BLaER1 (cell line): Measurements from ENCODE around the gene MN1.

ENCODE experiments used
- H3K27ac ChIP-seq: shearing (Covaris generic); formaldehyde crosslinking; 2 replicates; pipeline ENCODE4 v1.8.1; 2022
- H3K27me3 ChIP-seq: shearing (Covaris generic); formaldehyde crosslinking; 2 replicates; pipeline ENCODE4 v1.8.1; 2022
- H3K36me3 ChIP-seq: shearing (Covaris generic); formaldehyde crosslinking; 2 replicates; pipeline ENCODE4 v1.8.1; 2022
- H3K4me1 ChIP-seq: shearing (Covaris generic); formaldehyde crosslinking; 2 replicates; pipeline ENCODE4 v1.8.1; 2022
- H3K4me2 ChIP-seq: shearing (Covaris generic); formaldehyde crosslinking; 2 replicates; pipeline ENCODE4 v1.8.1; 2022
- H3K4me3 ChIP-seq: shearing (Covaris generic); formaldehyde crosslinking; 2 replicates; pipeline ENCODE4 v1.8.1; 2022
- H3K9ac ChIP-seq: shearing (Covaris generic); formaldehyde crosslinking; 2 replicates; pipeline ENCODE4 v1.8.1; 2022
- H3K9me3 ChIP-seq: shearing (Covaris generic); formaldehyde crosslinking; 2 replicates; pipeline ENCODE4 v1.8.1; 2022
- H4K20me1 ChIP-seq: shearing (Covaris generic); formaldehyde crosslinking; 2 replicates; pipeline ENCODE4 v1.8.1; 2022
- Cebpa-rat ChIP-seq: shearing (Covaris generic); IDR thresholded peaks from 2 replicates; pipeline ENCODE4 v1.8.1; 2022

The MN1 gene

GRCh38 chr22:27801616-27802345, at the start of gene MN1:
TSS of gene MN1 (minus strand) at chr22:27801756. CDS start at chr22:27800543, 1,213 bp downstream.
- Histone ChIP-seq H3K4me3 (peak within 1 kb of the TSS; percentile 72), H3K9ac (peak within 1 kb of the TSS; percentile 80), H3K4me1 (peaks cover 32% of the 10 kb centered on the region), H3K27ac (peak within 1 kb of the TSS; percentile 73), H4K20me1 (peaks cover 12% of the 10 kb centered on the region; the same call in 1 of the 2 replicates), H3K27me3 (peaks cover 27% of the 10 kb centered on the region), H3K4me2 (peak within 1 kb of the TSS; percentile 79), H3K9me3 (peaks cover 24% of the 10 kb centered on the region), H3K36me3 (peaks cover 14% of the 10 kb centered on the region)
- TF ChIP-seq Cebpa-rat, result no peak

GRCh38 chr22:27850000-27850521, 48.5 kb upstream of the MN1 start:
- H3K9ac ChIP-seq, result no peak overlapping the region
- no peak for TF ChIP-seq Cebpa-rat
- H3K9me3 ChIP-seq, result no peaks in the 10 kb centered on the region
- H4K20me1 ChIP-seq, result peaks cover 22% of the 10 kb centered on the region
- no peak overlapping the region for H3K27ac ChIP-seq
- 0 out of 2 replicates have a peak overlapping the region, but pooled peaks have one; percentile 27 for H3K4me2 ChIP-seq
- no peaks in the 10 kb centered on the region for H3K27me3 ChIP-seq
- peaks cover 88% of the 10 kb centered on the region for H3K36me3 ChIP-seq
- peaks cover 29% of the 10 kb centered on the region for H3K4me1 ChIP-seq
- H3K4me3 ChIP-seq, result no peak overlapping the region

GRCh38 chr22:27848005-27848404, 46.4 kb upstream of the MN1 start:
- Histone ChIP-seq H3K9me3 (no peaks in the 10 kb centered on the region), H3K27me3 (no peaks in the 10 kb centered on the region), H3K4me1 (peaks cover 12% of the 10 kb centered on the region), H4K20me1 (0 out of 2 replicates have a peak, but pooled peaks cover 12% of the 10 kb centered on the region), H3K27ac (no peak overlapping the region), H3K9ac (no peak overlapping the region), H3K4me2 (no peak overlapping the region), H3K4me3 (no peak overlapping the region), H3K36me3 (peaks cover 80% of the 10 kb centered on the region)
- TF ChIP-seq Cebpa-rat, result no peak

- TF ChIP-seq Cebpa-rat, result no peak
- no peak overlapping the region for H3K9ac ChIP-seq
- H3K27ac ChIP-seq, result no peak overlapping the region
- H3K9me3 ChIP-seq, result no peaks in the 10 kb centered on the region
- H3K36me3 ChIP-seq, result peaks cover 72% of the 10 kb centered on the region
- no peak overlapping the region for H3K4me3 ChIP-seq
- peaks cover 12% of the 10 kb centered on the region for H3K4me1 ChIP-seq
- H4K20me1 ChIP-seq, result 0 out of 2 replicates have a peak, but pooled peaks cover 12% of the 10 kb centered on the region
- H3K4me2 ChIP-seq, result no peak overlapping the region
- no peaks in the 10 kb centered on the region for H3K27me3 ChIP-seq
These were observed 45.4 kb upstream of the MN1 start for GRCh38 chr22:27846910-27847309.

GRCh38 chr22:27846248-27846757, 44.7 kb upstream of the MN1 start:
- Histone ChIP-seq H3K4me2 (no peak overlapping the region), H3K27ac (no peak overlapping the region), H3K9ac (no peak overlapping the region), H3K27me3 (no peaks in the 10 kb centered on the region), H4K20me1 (0 out of 2 replicates have a peak, but pooled peaks cover 12% of the 10 kb centered on the region), H3K9me3 (no peaks in the 10 kb centered on the region), H3K4me1 (peaks cover 12% of the 10 kb centered on the region), H3K36me3 (peaks cover 66% of the 10 kb centered on the region), H3K4me3 (no peak overlapping the region)
- TF ChIP-seq Cebpa-rat, result no peak

- Histone ChIP-seq H3K4me3 (no peak overlapping the region), H4K20me1 (0 out of 2 replicates have a peak, but pooled peaks cover 10% of the 10 kb centered on the region), H3K27me3 (no peaks in the 10 kb centered on the region), H3K9ac (no peak overlapping the region), H3K36me3 (peaks cover 66% of the 10 kb centered on the region), H3K27ac (no peak overlapping the region), H3K9me3 (no peaks in the 10 kb centered on the region), H3K4me2 (no peak overlapping the region), H3K4me1 (peaks cover 10% of the 10 kb centered on the region)
- no peak for TF ChIP-seq Cebpa-rat
These were observed 44.1 kb upstream of the MN1 start for GRCh38 chr22:27845644-27846043.

- Histone ChIP-seq H3K4me3 (no peak overlapping the region), H3K4me1 (peaks cover 3% of the 10 kb centered on the region), H4K20me1 (0 out of 2 replicates have a peak, but pooled peaks cover 3% of the 10 kb centered on the region), H3K4me2 (no peak overlapping the region), H3K9ac (no peak overlapping the region), H3K9me3 (no peaks in the 10 kb centered on the region), H3K36me3 (peaks cover 63% of the 10 kb centered on the region), H3K27ac (no peak overlapping the region), H3K27me3 (no peaks in the 10 kb centered on the region)
- no peak for TF ChIP-seq Cebpa-rat
These were observed 43.4 kb upstream of the MN1 start for GRCh38 chr22:27844656-27845591.

- Histone ChIP-seq H3K27me3 (no peaks in the 10 kb centered on the region), H3K27ac (no peak overlapping the region), H3K9me3 (no peaks in the 10 kb centered on the region), H3K4me2 (no peak overlapping the region), H3K4me1 (no peaks in the 10 kb centered on the region), H3K9ac (no peak overlapping the region), H4K20me1 (no peaks in the 10 kb centered on the region), H3K4me3 (no peak overlapping the region), H3K36me3 (peaks cover 56% of the 10 kb centered on the region)
- no peak for TF ChIP-seq Cebpa-rat
These were observed 42.7 kb upstream of the MN1 start for GRCh38 chr22:27844256-27844655.

- TF ChIP-seq Cebpa-rat, result no peak
- H3K27ac ChIP-seq, result no peak overlapping the region; the same call in 1 of the 2 replicates
- no peak overlapping the region for H3K9ac ChIP-seq
- H3K4me2 ChIP-seq, result no peak overlapping the region
- no peaks in the 10 kb centered on the region for H4K20me1 ChIP-seq
- no peaks in the 10 kb centered on the region for H3K9me3 ChIP-seq
- no peak overlapping the region for H3K4me3 ChIP-seq
- H3K27me3 ChIP-seq, result no peaks in the 10 kb centered on the region
- H3K36me3 ChIP-seq, result peaks cover 51% of the 10 kb centered on the region
- H3K4me1 ChIP-seq, result no peaks in the 10 kb centered on the region
These were observed 41.9 kb upstream of the MN1 start for GRCh38 chr22:27843441-27843840.
